NOMO-1 treated with dmso at 0.1 percent for 144 hours (cell line): ENCODE results near the gene POLK.
"Not testable (repeated sequence)": the region's sequence is repeated elsewhere in the genome, so short reads cannot be mapped to it uniquely, and the experiment has no call there.

Source experiments
- DNase-seq: peaks from one replicate; lab custom pipeline; 2025; ENCODE audit not compliant: unreplicated experiment; lab: John Stamatoyannopoulos, UW

Gene POLK

GRCh38 chr5:75511435-75512382 is at the start of gene POLK, which contains the start of gene CERT1:
TSS of gene POLK (plus strand) at chr5:75511891.
TSS of gene CERT1 (minus strand) at chr5:75511629. CDS start at chr5:75511207, 422 bp downstream.
- peak; percentile 97 for DNase-seq

- DNase-seq: no peak
These were observed 48.0 kb upstream of the POLK start for GRCh38 chr5:75463726-75464125.

- no peak for DNase-seq
These were observed 46.2 kb upstream of the POLK start for GRCh38 chr5:75465480-75465879.

- DNase-seq: no peak
These were observed 45.5 kb upstream of the POLK start for GRCh38 chr5:75466006-75466716.

GRCh38 chr5:75468593-75468992 is 43.1 kb upstream of the POLK start:
- no peak for DNase-seq

- DNase-seq: no peak
These were observed 42.7 kb upstream of the POLK start for GRCh38 chr5:75469017-75469416.

- DNase-seq: no peak
These were observed 40.5 kb upstream of the POLK start for GRCh38 chr5:75471193-75471592.

- DNase-seq: no peak
These were observed 38.7 kb upstream of the POLK start for GRCh38 chr5:75472973-75473372.

- DNase-seq: no peak
These were observed 38.2 kb upstream of the POLK start for GRCh38 chr5:75473463-75473862.

GRCh38 chr5:75475364-75475763 is 36.3 kb upstream of the POLK start:
- no peak for DNase-seq

GRCh38 chr5:75481024-75481423 is 30.7 kb upstream of the POLK start:
- no peak for DNase-seq

GRCh38 chr5:75482482-75482881 is 29.2 kb upstream of the POLK start:
- DNase-seq: no peak

- no peak for DNase-seq
These were observed 27.1 kb upstream of the POLK start for GRCh38 chr5:75484605-75485004.

- not testable (repeated sequence) for DNase-seq
These were observed 21.8 kb upstream of the POLK start for GRCh38 chr5:75489847-75490246.

GRCh38 chr5:75491621-75492020 is 20.1 kb upstream of the POLK start:
- DNase-seq: no peak

- DNase-seq: no peak
These were observed 15.7 kb upstream of the POLK start for GRCh38 chr5:75496026-75496425.

GRCh38 chr5:75498208-75498777 is 13.4 kb upstream of the POLK start:
- no peak for DNase-seq

GRCh38 chr5:75498875-75499274 is 12.8 kb upstream of the POLK start:
- DNase-seq: not testable (repeated sequence)

- DNase-seq: not testable (repeated sequence)
These were observed 6.6 kb upstream of the POLK start for GRCh38 chr5:75505112-75505511.

GRCh38 chr5:75507841-75508240 is 3.9 kb upstream of the POLK start:
- no peak for DNase-seq

- DNase-seq: no peak
These were observed 2.1 kb upstream of the POLK start for GRCh38 chr5:75509546-75509945.

- DNase-seq: no peak
These were observed 1.7 kb upstream of the POLK start for GRCh38 chr5:75509956-75510355.
